DMS 273 (cell line): Measurements from ENCODE around the gene IFI35.
"Not testable (repeated sequence)": the region's sequence is repeated elsewhere in the genome, so short reads cannot be mapped to it uniquely, and the experiment has no call there.

Source experiments
- DNase-seq: peaks from one replicate; lab custom pipeline; 2025; ENCODE audit not compliant: unreplicated experiment; lab: John Stamatoyannopoulos, UW

IFI35 gene

GRCh38 chr17:43051969-43052368, 45.4 kb downstream of the IFI35 start:
- no peak for DNase-seq

GRCh38 chr17:43053008-43053407, 46.4 kb downstream of the IFI35 start:
- DNase-seq, result not testable (repeated sequence)

DNA sequence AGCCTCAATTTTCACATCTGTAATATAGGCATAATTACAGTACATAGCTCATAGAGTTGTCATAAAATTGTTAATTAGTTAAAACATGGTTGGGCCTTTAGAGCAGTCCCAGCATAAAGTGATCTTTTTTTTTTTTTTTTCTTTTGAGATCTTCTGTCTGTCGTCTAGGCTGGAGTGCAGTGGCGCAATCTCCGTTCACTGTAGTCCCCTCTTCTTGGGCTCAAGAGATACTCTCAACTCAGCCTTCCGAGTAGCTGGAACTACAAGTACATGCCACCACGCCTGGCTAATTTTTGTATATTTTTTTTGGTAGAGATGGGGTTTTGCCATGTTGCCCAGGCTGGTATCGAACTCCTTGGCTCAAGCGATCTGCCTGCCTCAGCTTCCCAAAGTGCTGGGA, 49.5 kb downstream of the IFI35 start:
- DNase-seq, result no peak

GRCh38 chr17:43062984-43063638, 56.5 kb downstream of the IFI35 start:
- DNase-seq, result no peak
